HG03135 (cell line): ENCODE data around the gene EPAS1.
A peak's percentile ranks its signal among the peaks of the same experiment; 100 is the strongest.

Experiments
- ATAC-seq: cut with Tn5 transposase; IDR thresholded peaks from one replicate; pipeline ENCODE4 v1.9.1; 2021; ENCODE audit warnings: mild to moderate bottlenecking, moderate library complexity; ENCODE audit not compliant: unreplicated experiment

The EPAS1 gene

GRCh38 chr2:46296840-46297545 lies at the start of gene EPAS1:
Gene EPAS1, plus strand, starts transcription at chr2:46297407. Its CDS starts 505 bp downstream, at chr2:46297912.
- ATAC-seq: peak; percentile 82

- ATAC-seq: no peak
Measured at GRCh38 chr2:46248171-46248570, 49.0 kb upstream of the EPAS1 start.

DNA sequence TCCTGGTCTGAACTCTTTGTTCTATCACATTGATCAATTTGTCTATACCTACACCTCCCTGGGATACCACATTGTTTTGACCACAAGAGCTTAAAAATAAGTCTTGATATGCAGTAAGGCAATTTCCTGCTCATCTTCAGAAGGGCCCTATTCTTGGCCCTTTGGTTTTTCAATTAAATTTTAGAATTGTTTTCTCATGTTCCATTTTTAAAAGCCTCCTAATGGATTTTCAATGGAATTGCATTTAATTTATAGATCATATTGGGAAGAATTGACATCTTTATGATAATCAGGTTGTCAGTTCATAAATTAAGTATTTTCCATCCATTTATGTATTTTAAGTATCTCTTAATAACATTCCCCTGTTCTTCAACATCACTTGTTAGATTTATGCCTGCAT lies 47.6 kb upstream of the EPAS1 start:
- no peak for ATAC-seq

DNA sequence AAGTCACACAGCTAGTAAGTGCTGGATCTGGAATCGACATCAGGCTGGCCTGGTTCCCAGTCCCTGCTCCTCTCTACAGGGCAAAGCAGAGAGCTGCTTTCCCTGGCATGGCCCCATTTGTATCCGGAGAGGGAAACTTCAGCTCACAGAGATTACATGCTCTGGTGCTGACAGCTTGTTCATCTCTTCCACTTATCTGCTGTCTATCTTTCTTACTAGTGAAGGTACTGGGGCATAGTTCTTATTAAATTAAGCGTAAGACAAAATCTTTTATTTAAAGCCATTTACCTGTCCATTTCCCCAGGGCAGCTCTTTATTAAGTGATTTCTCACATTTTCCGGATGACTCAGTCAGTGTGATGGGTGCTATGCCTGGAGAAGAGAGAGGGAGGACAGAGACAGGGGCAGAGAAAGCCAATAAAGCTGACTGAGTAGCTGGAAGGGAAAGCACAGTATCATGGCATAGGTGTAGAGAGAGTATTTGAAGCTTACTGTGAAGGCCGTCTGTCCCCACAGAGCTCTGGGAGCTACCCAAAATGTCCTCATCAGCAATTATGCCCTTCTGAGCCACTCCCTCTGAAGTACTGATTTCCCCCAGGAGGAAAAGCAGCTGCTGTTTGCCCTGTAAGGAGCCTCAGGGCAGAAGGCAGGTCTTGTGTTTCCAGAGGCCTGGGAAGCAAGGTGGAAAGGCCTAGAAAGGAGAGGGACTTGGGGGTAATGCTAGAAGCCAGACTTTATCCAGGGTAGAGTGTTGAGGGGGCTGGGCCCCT lies 44.1 kb upstream of the EPAS1 start:
- no peak for ATAC-seq

- ATAC-seq: no peak
Measured at GRCh38 chr2:46254474-46254873, 42.7 kb upstream of the EPAS1 start.

GRCh38 chr2:46256563-46257142 lies 40.6 kb upstream of the EPAS1 start:
- no peak for ATAC-seq

DNA sequence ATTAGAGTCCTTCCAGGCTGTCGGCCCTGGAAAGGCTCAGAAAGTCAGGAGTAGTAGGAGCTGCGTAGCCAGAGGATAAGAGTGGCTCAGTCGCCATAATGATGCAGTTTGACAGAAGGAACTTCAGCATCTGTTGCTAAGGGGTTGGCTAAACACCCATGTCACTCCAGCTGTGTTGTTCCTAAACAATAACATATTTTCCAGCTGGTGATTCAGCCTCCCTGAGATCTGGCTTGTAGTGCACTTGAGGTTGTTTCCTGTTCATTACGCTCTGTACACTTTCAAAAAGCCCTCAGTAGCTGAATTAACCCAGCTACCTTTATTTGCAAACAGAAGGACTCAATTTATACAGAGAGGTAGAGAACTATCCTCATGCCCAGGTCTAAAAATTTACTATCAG lies 39.7 kb upstream of the EPAS1 start:
- ATAC-seq: no peak

DNA sequence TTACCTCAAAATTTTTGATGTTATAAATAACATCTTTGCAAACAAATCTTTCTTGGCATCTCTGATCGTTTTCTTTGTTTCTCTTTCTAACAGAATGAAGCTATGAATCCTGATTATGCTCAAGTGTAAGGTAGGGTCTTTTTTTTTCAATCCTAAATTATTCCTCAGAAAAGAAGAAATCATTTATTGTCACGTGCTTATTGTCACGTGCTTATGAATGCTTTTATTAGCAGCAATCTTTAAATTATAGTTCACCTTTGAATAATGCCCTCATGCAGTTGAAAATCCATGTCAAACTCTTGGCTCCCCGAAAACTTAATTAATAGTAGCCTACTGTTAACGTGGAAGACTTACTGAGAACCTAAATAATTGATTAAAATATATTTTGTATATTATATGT lies 39.2 kb upstream of the EPAS1 start:
- ATAC-seq: no peak

GRCh38 chr2:46258937-46259776 lies 38.0 kb upstream of the EPAS1 start:
- ATAC-seq: no peak

- no peak for ATAC-seq
Measured at GRCh38 chr2:46259777-46260168, 37.4 kb upstream of the EPAS1 start.

GRCh38 chr2:46260305-46260704 lies 36.9 kb upstream of the EPAS1 start:
- ATAC-seq: no peak

DNA sequence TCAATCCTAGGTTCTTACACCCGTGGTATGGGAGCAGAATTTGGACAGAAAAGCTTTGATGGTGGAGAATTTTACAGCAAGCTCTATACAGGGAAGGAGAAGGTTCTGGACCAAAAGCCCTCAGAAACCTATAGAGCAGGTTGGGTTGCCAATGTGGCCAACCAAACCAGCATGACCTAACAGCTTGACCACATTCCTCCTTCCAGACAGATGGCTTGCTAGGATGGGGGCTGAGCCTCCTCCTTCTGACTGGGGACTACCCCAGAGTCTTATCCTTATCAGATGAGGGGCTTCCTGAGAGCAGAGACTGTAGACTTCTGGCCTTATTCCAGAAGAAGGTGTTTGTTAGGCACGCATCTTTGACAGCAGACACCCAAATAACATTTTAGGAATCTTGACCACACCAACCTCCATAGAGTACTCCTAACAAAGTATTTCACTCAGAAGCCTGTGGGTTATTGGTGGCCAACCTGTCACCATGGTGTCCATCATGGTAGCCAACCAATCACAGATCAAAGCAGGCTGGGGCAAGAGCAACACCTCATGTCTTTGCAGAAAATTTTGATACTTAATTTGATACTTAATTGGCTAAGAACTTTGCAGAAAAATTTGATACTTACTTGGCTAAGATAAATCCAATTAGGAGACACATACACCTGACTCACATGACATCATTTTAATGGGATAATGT lies 34.8 kb upstream of the EPAS1 start:
- ATAC-seq: no peak

DNA sequence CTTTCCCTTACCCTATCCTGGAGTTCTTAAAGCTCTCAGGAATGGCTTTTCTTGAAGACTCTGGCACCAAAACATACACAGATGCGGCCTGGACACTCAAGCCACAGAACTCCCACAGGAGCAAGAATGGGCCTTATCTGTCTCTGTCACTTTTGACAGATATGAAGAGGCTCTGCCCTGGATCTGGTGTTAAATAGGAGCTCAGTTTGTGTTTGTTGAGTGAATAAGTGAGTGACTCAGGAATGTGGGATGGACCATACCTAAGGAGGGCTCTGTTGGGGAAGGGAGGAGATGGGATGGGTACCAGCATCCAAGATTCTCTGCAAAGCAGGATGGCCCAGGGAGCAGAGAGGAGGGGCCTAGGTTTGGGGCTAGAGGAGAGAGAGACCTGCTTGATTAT lies 33.9 kb upstream of the EPAS1 start:
- ATAC-seq: no peak

GRCh38 chr2:46264447-46264846 lies 32.8 kb upstream of the EPAS1 start:
- ATAC-seq: no peak

DNA sequence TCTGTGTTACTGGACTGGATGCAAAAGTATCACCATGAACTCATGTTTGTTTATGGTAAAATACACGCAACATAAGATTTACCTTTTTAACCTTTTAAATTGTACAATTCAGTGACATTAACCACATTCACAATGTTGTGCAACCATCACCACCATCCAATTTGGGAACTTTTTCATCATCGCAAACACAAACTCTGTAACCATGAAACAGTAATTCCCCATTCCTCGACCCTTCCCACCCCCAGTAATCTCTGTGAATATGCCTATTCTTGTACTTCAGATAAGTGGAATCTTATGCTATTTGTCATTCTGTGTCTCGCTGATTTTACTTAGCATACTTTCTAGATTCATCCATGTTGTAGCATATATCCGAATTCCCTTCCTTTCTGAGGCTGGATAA lies 31.1 kb upstream of the EPAS1 start:
- ATAC-seq: no peak

- no peak for ATAC-seq
Measured at GRCh38 chr2:46267616-46268015, 29.6 kb upstream of the EPAS1 start.

DNA sequence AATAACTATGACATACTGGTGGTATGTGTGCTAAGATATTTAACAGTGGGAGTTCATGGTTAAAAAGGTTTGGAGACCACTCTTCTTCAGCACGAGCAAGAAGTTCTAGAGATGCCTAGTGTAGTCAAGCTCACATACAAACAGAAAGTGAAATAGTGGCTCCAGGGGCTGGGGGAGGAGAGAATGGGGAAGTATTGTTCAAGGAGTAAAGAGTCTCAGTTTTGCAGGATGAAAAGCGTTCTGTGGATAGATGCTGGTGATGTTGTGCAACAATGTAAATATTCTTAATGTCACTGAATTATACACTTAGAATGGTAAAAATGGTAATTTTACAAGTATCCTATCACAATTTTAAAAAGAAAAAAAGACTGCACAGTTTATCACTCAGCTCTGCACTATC lies 29.0 kb upstream of the EPAS1 start:
- peak; percentile 67 for ATAC-seq

- ATAC-seq: no peak
Measured at GRCh38 chr2:46269001-46269400, 28.2 kb upstream of the EPAS1 start.

DNA sequence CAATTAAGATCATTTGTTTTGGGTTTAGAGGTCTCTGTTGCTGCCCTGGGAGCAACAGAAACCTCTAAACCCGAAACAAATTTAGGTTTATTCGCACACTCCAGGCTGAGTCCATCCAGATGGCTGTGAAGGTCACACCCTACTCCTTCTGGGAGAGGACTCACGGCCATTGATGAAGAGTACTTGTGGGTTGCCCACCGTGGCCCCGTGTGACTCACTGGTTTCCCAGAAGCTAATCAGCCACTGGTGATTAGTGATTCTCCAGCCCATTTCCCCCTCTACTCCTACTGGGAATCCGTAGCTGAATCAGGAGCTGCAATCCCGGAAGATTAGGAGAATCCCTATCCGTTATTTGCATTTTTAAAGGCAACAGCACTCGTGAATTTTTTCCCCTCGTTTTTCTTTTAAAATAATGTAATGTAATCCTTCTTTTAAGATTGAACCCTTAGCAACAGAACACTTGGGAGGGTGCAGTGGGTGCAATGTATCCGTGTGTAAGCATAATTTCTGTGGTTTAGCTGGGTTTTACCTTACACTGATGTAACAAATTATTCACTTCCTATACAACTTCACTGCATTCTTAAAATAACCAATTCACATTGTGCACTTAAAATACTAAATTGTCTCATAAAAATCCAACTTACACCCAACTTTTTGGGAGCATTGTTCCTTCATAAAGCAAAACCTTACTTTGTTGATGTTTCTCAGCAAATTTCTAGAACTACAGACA lies 27.5 kb upstream of the EPAS1 start:
- ATAC-seq: no peak

DNA sequence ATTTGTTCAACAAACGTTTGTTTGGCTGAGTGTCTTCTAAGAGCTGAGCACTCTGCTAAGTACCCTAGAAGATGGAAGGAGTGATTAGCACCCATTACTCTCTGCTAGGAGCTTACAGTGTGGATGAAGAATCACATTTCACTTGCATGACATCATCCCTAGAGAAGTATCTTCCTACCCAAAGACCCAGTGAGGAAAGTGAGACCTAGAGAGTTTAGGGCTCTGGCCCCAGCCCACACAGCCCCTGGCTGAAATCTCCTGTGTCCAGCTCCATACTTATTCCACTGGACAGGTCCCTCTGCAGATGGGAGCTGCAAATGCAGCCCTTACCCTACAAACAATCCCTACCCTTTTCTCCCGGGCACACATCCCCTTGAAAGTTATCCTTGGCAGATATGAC lies 26.8 kb upstream of the EPAS1 start:
- ATAC-seq: no peak
